ENCODE data around the gene ACAP2.
"Not testable (repeated sequence)": the region's sequence is repeated elsewhere in the genome, so short reads cannot be mapped to it uniquely, and the experiment has no call there.

The ACAP2 gene

GRCh38 chr3:195240171-195240701 lies 202.6 kb downstream of the ACAP2 start:
- no peak for DNase-seq

DNA sequence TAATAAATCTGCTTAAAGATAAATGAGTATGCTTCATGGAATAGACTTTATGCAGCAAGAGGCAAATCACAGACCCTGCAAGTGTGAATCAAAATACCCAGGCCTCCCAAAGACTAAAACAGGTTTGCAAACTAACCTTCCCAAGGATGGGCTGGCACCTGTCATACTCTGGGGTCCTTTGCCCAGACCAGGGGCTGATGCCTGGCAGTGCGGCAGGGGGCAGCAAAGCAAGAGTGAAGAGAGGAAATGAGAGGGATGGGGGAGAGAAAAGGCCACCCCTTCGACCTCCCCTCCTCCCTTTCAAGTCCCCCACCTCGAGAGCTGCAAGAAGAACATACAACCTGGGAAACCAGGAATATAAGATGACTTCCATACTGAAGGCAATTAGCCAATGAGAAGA lies 203.7 kb downstream of the ACAP2 start:
- no peak for DNase-seq

GRCh38 chr3:195238586-195239118 lies 204.2 kb downstream of the ACAP2 start:
- DNase-seq: no peak

DNA sequence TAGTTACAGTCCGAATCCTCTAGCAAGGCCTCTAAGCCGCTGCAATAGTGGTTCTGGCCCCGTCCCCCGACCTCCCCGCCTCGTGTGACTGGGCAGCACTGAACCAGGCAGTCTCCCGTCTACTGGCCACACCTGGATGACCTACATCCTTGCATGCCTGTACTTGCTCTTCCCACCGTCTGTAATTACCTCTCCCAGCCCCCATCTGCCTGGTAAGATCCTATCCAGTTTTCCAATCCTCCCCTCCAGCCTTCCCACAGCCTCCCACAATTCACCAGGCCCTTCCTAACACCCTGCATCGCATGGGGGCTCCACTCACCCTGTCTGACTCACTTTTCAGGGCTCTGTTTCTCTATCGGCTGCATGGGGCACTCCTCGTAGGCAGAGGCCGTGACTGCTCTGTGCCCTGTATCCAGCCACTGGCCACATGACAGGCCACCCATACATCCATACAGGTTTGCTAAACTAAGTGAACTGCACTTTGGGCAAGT lies 204.7 kb downstream of the ACAP2 start:
- DNase-seq: no peak

- no peak for DNase-seq
Observed at GRCh38 chr3:195236801-195237570, 205.8 kb downstream of the ACAP2 start.

GRCh38 chr3:195236076-195236798 lies 206.6 kb downstream of the ACAP2 start:
- no peak for DNase-seq

- DNase-seq: no peak
Observed at GRCh38 chr3:195230244-195230643, 212.6 kb downstream of the ACAP2 start.

DNA sequence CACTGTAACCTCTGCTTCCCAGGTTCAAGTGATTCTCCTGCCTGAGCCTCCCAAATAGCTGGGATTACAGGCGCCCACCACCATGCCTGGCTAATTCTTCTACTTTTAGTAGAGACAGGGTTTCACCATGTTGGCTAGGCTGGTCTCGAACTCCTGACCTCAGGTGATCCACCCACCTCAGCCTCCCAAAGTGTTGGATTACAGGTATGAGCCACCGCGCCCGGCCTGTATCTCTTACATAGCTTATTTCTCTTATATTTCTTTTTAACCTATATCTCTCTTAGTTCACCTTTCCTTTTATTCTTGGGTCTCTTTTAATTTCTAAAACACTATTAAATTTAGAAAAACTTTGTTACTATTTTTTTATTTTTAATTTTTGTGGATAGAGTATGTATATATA lies 213.9 kb downstream of the ACAP2 start:
- DNase-seq: not testable (repeated sequence)

GRCh38 chr3:195227871-195228270 lies 214.9 kb downstream of the ACAP2 start:
- no peak for DNase-seq

- DNase-seq: no peak
Observed at GRCh38 chr3:195226900-195227447, 215.8 kb downstream of the ACAP2 start.

DNA sequence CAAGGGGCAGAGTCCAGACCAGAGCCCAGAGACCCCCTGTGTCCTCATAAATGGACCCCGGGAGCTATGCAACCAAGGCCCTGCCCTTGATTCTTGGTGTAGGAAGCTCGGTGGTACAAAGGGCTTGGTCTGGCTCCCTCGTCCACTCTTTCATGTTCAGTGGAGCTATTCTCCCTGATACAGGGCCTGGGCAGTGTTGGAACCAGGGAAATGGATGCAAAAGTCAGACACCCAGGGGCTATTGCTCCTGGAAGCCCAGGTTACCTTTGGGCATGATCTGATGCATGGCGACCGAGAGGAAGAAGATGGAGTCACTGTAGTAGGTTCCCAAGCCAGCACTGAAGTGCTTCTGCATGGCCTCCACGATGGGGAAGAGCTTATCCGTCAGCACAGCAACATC lies 216.4 kb downstream of the ACAP2 start:
- DNase-seq: no peak

GRCh38 chr3:195224980-195225580 lies 217.7 kb downstream of the ACAP2 start:
- no peak for DNase-seq
